Stimulated activated CD4-positive, alpha-beta T cell treated with anti-CD3 and anti-CD28 coated beads, TNF-alpha, amount 100 ng/mL, for 24 hours (primary cell): Measurements from ENCODE around the gene PI4K2B.
A peak's percentile ranks its signal among the peaks of the same experiment; 100 is the strongest.
"Not testable (repeated sequence)": the region's sequence is repeated elsewhere in the genome, so short reads cannot be mapped to it uniquely, and the experiment has no call there.

Experiments
- DNase-seq, 3 experiments: peaks; one replicate each; pipeline ENCODE4 v3.0.0-alpha.2; 2020; ENCODE audit warnings: low read depth in 3 of 3

Gene PI4K2B

DNA sequence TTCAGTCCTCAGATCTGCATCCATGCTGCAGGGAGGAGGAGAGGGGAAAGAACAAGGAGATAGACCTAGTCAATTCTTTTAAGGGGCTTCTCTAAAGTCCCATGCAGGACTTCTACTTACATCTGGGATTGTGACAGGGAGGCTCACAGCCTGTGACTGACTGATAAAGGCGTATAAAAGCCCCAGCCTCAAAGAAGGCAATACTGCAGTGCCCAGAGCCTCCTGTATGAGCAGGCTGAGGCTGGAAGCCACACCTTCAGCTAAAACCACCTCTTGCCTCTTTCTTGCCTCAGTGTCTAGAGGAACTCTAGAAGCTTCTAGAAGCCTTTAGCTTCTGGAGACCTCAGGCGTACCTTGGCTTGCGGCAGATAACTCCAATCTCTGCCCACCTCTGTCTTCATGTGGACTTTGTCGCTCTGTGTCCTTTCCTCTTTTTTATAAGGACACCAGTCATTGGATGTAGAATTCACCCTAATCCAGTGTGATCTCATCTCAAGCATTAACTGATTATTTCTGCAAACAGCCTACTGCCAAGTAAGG, 72.8 kb downstream of the PI4K2B start:
- no peak for DNase-seq

GRCh38 chr4:25307596-25307995, 73.8 kb downstream of the PI4K2B start:
- no peak for DNase-seq

DNA sequence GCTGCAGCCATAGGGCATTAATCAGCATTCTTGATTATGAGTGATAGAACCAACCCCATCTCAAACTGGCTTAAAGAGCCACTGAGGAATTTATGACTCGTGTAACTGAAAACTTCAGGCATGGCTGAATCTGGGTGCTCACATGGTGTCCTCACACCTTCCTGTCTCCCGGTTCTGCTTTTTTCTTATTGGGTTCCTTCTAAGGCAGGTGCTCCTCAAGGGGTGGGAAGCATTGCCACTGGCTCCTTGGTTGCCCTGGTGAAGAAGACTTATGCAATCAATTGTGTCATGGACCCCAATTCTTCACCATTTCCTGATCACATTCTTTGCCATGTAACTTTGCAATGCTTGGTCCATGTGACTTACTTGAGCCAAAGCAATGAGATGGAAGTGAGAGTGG, 74.5 kb downstream of the PI4K2B start:
- no peak for DNase-seq

DNA sequence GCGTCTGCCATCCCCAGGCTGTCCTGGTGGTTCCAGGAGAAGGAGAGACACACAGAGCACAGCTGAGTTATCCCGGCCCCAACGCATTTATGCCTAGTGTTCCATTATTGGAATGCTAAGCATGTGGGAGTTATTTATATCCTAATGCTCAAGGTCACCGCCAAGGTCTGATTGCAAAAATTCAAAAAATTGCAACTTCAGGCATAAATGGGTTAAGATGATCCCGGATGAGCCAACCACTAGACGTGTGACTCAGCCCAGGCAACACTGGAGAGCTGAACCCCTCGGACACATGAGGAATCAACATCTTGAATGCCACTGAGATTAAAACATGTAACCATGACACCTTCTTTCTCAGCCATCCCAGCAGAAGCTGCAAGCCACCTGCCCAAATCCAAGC, 74.9 kb downstream of the PI4K2B start:
- no peak for DNase-seq

DNA sequence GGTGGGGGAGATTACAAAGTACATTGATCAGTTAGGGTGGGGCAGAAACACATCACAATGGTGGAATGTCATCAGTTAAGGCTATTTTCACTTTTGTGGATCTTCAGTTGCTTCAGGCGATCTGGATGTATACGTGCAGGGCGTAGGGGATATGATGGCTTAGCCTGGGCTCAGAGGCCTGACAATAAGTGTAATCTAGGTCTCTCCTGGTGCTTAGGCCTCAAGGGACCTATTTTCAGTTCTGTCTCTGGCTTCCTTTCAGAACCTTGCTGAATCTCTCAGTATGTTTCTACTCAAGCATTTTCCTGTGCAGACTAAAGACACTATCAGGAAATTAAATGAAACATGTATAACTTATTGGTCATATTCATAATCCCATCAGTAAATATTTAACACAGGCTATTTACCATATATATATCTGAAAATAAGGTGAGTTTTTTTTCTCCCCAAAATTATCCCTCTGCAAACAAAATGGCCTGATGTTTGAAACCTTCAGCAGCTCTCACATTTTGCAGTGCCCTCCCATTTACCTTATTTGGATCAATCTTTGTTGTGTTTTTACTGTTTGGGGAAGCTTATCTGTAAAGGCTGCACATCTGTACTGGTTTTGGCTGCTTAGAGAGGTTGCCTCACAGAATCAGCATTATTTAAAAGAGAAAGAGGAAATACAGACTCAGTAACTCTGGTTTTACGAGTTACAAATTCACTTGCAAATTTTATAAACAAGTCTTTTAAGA, 76.4 kb downstream of the PI4K2B start:
- no peak for DNase-seq

GRCh38 chr4:25310803-25311166, 77.0 kb downstream of the PI4K2B start:
- DNase-seq: no peak

DNA sequence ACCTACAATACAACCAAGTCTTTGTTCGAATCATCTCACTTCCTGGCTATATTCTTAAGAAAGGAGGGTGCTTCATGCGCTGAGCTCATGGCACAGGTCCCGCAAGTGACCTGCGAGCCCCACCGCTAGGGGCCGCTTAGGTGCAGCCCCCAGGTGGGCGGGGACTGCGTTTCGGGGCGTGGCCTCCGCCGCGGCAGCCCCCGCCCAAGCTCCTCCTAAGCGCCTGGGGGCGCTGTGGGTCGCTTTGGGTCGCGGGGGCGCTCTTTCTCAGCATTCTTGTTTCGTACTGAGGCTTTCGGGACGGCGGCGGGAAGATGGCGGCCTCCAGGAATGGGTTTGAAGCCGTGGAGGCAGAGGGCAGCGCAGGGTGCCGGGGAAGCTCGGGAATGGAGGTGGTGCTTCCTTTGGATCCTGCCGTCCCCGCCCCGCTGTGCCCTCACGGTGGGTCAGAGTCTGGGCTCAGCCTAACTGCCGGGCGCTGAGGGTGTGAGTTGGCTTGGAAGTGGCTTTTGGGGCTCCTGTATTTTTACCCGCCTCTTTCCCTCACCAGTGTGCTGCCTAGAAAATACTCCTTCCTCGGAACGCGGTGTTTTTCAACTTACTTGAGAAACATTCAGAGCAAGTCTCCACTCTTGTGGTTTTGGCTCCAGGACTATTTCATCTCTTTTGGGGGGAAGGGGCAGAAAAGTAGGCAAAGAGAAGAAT, 78.8 kb downstream of the PI4K2B start, which contains the start of gene ZCCHC4:
Gene ZCCHC4 (plus strand): TSS at position 279 of the 705 bp plus-strand sequence. CDS start 36 bp downstream, at position 315.
- peak; percentile 80 to 83 (median 82) for DNase-seq

- DNase-seq: no peak
Observed at GRCh38 chr4:25313201-25313895, 79.5 kb downstream of the PI4K2B start.

DNA sequence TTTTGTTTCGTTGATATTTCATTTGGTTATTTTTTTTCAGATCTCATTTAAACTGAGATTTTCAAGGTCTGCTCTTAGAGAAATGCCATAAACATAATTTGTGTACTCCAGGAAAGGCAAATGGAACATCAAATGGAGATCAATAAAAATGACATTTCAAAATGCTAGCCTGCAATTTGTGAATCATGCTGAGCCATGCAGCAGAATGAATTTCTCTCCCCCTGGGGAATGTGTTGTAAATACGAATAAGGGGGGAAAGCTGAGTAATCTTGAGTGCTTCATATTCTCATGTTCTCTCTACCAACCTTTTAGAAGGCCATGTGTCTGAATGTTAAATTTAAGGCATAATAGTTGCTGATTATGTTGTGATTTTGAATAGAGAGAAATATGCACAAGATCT, 86.5 kb downstream of the PI4K2B start:
- DNase-seq: no peak

DNA sequence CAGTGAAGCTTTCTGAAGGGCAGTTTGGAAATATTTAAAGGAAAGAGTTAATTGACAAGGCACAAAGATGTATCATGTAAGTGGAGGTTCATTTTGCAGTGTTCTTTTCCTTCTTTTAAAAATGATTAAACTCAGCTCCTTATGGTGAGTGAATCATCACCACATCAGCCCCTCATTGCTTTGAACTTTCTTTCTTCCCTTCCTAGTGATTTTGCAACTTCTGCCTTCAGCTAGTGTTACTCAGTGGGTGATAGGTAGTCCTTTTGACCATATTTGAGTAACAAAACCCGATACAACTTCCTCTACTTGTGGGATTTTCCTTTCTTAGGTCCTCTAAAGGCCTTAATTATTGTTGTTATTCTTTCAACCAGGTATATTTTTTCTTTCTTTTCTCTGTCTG, 86.9 kb downstream of the PI4K2B start:
- no peak for DNase-seq

DNA sequence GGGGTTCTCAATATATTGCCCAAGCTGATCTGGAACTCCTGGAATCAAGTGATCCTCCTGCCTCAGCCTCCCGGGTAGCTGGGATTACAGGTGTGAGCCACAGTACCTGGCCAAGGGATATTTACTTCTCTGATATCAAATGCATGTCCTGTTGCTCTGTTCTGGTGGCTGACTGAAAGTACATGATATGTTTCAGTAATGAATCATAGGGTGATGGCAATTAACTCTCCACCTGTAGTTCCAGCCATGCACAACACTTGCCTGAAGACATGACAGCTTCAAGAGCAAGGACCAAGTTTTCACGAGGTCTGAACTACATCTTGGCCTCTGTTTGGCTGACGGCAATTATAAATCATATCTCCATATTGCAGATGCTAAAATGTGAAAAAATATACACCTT, 87.9 kb downstream of the PI4K2B start:
- no peak for DNase-seq

- not testable (repeated sequence) for DNase-seq
Observed at GRCh38 chr4:25328463-25328862, 94.6 kb downstream of the PI4K2B start.
